ENCODE measurements around the gene GOSR1.

The GOSR1 gene

GRCh38 chr17:30475206-30475605, 2.0 kb upstream of the GOSR1 start:
- Histone ChIP-seq H3K9me2 (replicated peaks; ENCODE audit: insufficient read depth, low read length) (no peaks in the 10 kb centered on the region), H4K20me1 (ENCODE audit: insufficient read depth, low read length) (no peaks in the 10 kb centered on the region), H3K9ac (ENCODE audit: low read length) (no peak overlapping the region), H3K27me3 (replicated peaks; ENCODE audit: insufficient read depth, low read length) (no peaks in the 10 kb centered on the region), H3K36me3 (replicated peaks; ENCODE audit: insufficient read depth, low read length) (no peaks in the 10 kb centered on the region; the same call in 1 of the 2 replicates), H2AFZ (ENCODE audit: low read length) (no peak overlapping the region), H3K27ac (ENCODE audit: low read length) (no peak overlapping the region), H3K9me3 (replicated peaks; ENCODE audit: insufficient read depth, low read length) (no peaks in the 10 kb centered on the region), H3K4me3 (ENCODE audit: low read length) (no peak overlapping the region), H3K4me1 (ENCODE audit: low read length) (peaks cover 12% of the 10 kb centered on the region), H3K79me2 (ENCODE audit: low read length) (peaks cover 29% of the 10 kb centered on the region), H3F3A (ENCODE audit: insufficient read depth, low read length) (0 out of 2 replicates have a peak, but pooled peaks cover 7% of the 10 kb centered on the region), H3K4me2 (ENCODE audit: low read depth, low read length) (no peak overlapping the region)
- TF ChIP-seq CTCF (IDR thresholded peaks at IDR 0.05; ENCODE audit: low read length) (no peak), EZH2 (optimal IDR thresholded peaks at IDR 0.05; ENCODE audit: low read depth, low read length) (no peak), EZH2phosphoT487 (IDR thresholded peaks at IDR 0.05; ENCODE audit: low read length) (no peak)
- DNase-seq, result no peak

- peak overlapping the region; percentile 100 for H3K4me2 ChIP-seq (ENCODE audit: low read depth, low read length)
- H3K27me3 ChIP-seq (replicated peaks; ENCODE audit: insufficient read depth, low read length), result no peaks in the 10 kb centered on the region
- 0 out of 2 replicates have a peak, but pooled peaks cover 7% of the 10 kb centered on the region for H3F3A ChIP-seq (ENCODE audit: insufficient read depth, low read length)
- H3K4me3 ChIP-seq (ENCODE audit: low read length), result peak overlapping the region; percentile 79
- no peaks in the 10 kb centered on the region; the same call in 1 of the 2 replicates for H3K36me3 ChIP-seq (replicated peaks; ENCODE audit: insufficient read depth, low read length)
- TF ChIP-seq EZH2phosphoT487 (IDR thresholded peaks at IDR 0.05; ENCODE audit: low read length), result no peak
- no peak for TF ChIP-seq EZH2 (optimal IDR thresholded peaks at IDR 0.05; ENCODE audit: low read depth, low read length)
- no peak for TF ChIP-seq CTCF (IDR thresholded peaks at IDR 0.05; ENCODE audit: low read length)
- H2AFZ ChIP-seq (ENCODE audit: low read length), result peak overlapping the region; percentile 99
- no peak overlapping the region for H3K27ac ChIP-seq (ENCODE audit: low read length)
- peak overlapping the region; percentile 86; the same call in 1 of the 2 replicates for H3K9ac ChIP-seq (ENCODE audit: low read length)
- no peaks in the 10 kb centered on the region for H3K9me2 ChIP-seq (replicated peaks; ENCODE audit: insufficient read depth, low read length)
- no peaks in the 10 kb centered on the region for H3K9me3 ChIP-seq (replicated peaks; ENCODE audit: insufficient read depth, low read length)
- peaks cover 12% of the 10 kb centered on the region for H3K4me1 ChIP-seq (ENCODE audit: low read length)
- no peaks in the 10 kb centered on the region for H4K20me1 ChIP-seq (ENCODE audit: insufficient read depth, low read length)
- DNase-seq, result no peak
- peaks cover 32% of the 10 kb centered on the region for H3K79me2 ChIP-seq (ENCODE audit: low read length)
Observed at GRCh38 chr17:30476726-30477082, 504 bp upstream of the GOSR1 start.

GRCh38 chr17:30477774-30478115, 537 bp downstream of the GOSR1 start:
- peaks cover 38% of the 10 kb centered on the region for H3K79me2 ChIP-seq (ENCODE audit: low read length)

More at GRCh38 chr17:30477774-30478115, 537 bp downstream of the GOSR1 start:
- H3K9me2 ChIP-seq (replicated peaks; ENCODE audit: insufficient read depth, low read length), result no peaks in the 10 kb centered on the region
- no peaks in the 10 kb centered on the region for H4K20me1 ChIP-seq (ENCODE audit: insufficient read depth, low read length)
- H3K4me3 ChIP-seq (ENCODE audit: low read length), result peak overlapping the region; percentile 79
- H3K27me3 ChIP-seq (replicated peaks; ENCODE audit: insufficient read depth, low read length), result no peaks in the 10 kb centered on the region
- H3K9ac ChIP-seq (ENCODE audit: low read length), result peak overlapping the region; percentile 86
- peak overlapping the region; percentile 78 for H3K4me2 ChIP-seq (ENCODE audit: low read depth, low read length)
- 0 out of 2 replicates have a peak, but pooled peaks cover 4% of the 10 kb centered on the region for H3F3A ChIP-seq (ENCODE audit: insufficient read depth, low read length)
- H3K27ac ChIP-seq (ENCODE audit: low read length), result peak overlapping the region; percentile 40
- H3K4me1 ChIP-seq (ENCODE audit: low read length), result peaks cover 12% of the 10 kb centered on the region
- peak; percentile 26 for DNase-seq
- H3K36me3 ChIP-seq (replicated peaks; ENCODE audit: insufficient read depth, low read length), result no peaks in the 10 kb centered on the region; the same call in 1 of the 2 replicates
- no peaks in the 10 kb centered on the region for H3K9me3 ChIP-seq (replicated peaks; ENCODE audit: insufficient read depth, low read length)
- peak overlapping the region; percentile 54 for H2AFZ ChIP-seq (ENCODE audit: low read length)
- TF ChIP-seq CTCF (IDR thresholded peaks at IDR 0.05; ENCODE audit: low read length), result no peak
- no peak for TF ChIP-seq EZH2 (optimal IDR thresholded peaks at IDR 0.05; ENCODE audit: low read depth, low read length)
